ENCODE results near the gene ATAD1.
"Not testable (repeated sequence)": the region's sequence is repeated elsewhere in the genome, so short reads cannot be mapped to it uniquely, and the experiment has no call there.

The ATAD1 gene

GRCh38 chr10:87804939-87805569 is 13.0 kb downstream of the ATAD1 start:
- TF ChIP-seq CTCF (IDR thresholded peaks at IDR 0.05; ENCODE audit: low read depth, low read length), result no peak
- DNase-seq (ENCODE audit: extremely low read depth, low read depth), result no peak

DNA sequence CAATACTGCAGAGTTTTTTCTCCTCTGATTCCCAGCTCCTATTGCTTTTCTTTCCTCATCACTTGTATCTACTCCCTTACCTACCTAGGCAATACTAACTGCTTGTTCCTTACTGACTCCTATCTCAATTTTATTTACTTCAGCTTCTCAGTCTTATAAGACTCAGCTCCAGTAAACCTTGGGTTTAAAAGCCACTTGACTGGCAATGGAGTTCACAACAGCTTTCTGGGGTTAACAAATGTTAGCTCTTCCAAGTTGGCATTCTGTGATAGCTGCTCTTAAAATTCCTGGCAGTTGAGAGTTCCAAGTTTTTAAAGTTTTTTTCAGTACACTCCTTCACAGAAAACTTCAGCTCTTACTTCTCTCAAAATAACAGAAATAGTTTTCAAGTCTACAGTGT is 14.2 kb downstream of the ATAD1 start:
- no peak for TF ChIP-seq CTCF (IDR thresholded peaks at IDR 0.05; ENCODE audit: low read depth, low read length)
- no peak for DNase-seq (ENCODE audit: extremely low read depth, low read depth)

GRCh38 chr10:87803328-87803727 is 14.7 kb downstream of the ATAD1 start:
- no peak for DNase-seq (ENCODE audit: extremely low read depth, low read depth)
- TF ChIP-seq CTCF (IDR thresholded peaks at IDR 0.05; ENCODE audit: low read depth, low read length), result no peak

DNA sequence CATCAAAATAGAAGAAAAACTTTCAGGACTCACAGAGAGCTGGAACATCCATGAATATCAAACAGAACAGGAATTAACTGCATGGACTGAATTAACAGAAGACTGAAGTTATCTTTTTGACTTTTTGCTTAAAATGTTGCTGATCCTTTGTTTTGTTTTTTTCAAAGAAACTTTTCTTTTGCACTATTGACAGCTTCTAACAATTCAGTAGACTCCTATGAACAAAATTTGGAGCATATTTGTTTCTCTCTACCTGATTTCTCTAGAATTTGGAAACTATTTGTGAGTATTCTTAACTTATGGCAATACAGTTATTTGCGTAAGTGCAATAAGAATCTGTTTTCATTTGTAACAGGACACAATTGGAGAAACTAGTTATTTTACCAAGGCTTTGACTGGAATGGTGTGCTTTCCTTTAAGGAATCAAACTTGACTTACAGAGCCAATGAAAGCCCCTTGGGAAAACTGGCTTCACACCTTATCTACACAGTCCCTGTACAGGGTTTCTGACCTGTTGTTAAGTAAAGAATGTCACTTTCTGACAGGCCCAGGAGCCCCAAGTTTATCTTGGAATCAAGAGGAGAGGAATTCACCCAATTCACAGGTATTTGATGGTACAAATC is 16.1 kb downstream of the ATAD1 start:
- not testable (repeated sequence) for DNase-seq (ENCODE audit: extremely low read depth, low read depth)

DNA sequence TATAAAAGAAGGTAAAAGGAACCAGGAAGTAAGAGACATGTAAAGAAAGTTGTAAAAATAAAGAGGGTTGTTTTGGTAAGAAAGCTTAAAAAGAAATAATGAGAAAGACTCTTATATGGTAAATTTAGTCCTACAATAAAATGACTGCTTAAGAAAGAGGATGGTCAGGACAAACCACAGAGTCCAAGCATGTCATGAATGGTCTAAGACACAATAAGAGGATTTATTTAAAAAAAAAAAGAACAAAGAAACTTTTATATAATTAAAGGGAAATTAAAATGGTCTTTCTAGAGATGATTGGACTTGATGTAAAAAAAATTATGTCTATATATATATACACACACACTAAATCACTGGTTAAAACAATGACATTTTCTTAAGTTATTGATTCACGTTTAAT is 18.2 kb downstream of the ATAD1 start:
- no peak for TF ChIP-seq CTCF (IDR thresholded peaks at IDR 0.05; ENCODE audit: low read depth, low read length)
- no peak for DNase-seq (ENCODE audit: extremely low read depth, low read depth)

- TF ChIP-seq CTCF (IDR thresholded peaks at IDR 0.05; ENCODE audit: low read depth, low read length), result no peak
- DNase-seq (ENCODE audit: extremely low read depth, low read depth), result no peak
Observed at GRCh38 chr10:87798082-87798481, 19.9 kb downstream of the ATAD1 start.

DNA sequence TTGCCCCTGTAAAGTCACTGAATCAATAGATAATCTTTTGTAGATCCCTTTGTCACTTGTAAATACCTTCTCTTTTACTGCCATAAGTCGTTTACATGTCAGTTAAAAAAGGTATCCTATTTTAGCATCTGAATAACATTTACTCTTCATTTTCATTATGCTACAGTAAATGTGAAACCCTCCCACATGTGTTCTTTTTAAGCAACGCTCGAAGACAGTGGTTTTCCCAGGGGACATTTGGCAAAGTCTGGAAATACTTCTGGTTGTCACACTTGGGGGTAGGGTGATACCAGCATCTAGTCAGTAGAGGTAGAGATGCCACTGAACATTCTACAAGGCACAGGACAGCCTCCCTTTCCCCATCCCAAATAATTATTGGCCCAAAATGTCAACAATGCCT is 23.7 kb downstream of the ATAD1 start:
- TF ChIP-seq CTCF (IDR thresholded peaks at IDR 0.05; ENCODE audit: low read depth, low read length), result no peak
- DNase-seq (ENCODE audit: extremely low read depth, low read depth), result no peak

GRCh38 chr10:87790185-87790584 is 27.8 kb downstream of the ATAD1 start:
- DNase-seq (ENCODE audit: extremely low read depth, low read depth), result no peak
- TF ChIP-seq CTCF (IDR thresholded peaks at IDR 0.05; ENCODE audit: low read depth, low read length), result no peak

Data from AG09319 (cell line).